GM03348 (cell line): ENCODE results near the gene CHMP3.
"Not testable (repeated sequence)": the region's sequence is repeated elsewhere in the genome, so short reads cannot be mapped to it uniquely, and the experiment has no call there.

ENCODE experiments used
- DNase-seq: peaks from one replicate; pipeline ENCODE4 v3.0.0; 2012; ENCODE audit warnings: low spot score

CHMP3 gene

GRCh38 chr2:86562922-86563649 lies at the start of gene CHMP3:
CHMP3 (minus strand) TSS chr2:86563443; CDS start chr2:86563348, 95 bp downstream.
- peak; percentile 100 for DNase-seq

DNA sequence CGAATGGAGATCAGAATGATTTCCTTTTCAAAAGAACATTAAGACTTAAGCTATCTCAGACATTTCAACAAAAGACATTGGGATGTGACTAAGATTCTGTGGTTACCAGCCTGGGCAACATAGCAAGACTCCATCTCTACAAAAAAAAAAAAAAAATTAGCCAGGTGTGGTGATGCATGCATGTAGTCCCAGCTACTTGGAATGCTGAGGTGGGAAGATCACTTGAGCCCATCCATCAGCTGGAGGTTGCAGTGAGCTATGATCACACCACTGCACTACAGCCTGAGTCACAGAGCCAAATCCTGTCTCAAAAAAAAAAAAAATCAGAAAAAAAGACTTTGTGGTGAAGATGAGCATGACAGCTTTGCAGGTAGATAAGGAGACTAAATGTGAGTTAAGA lies 47.6 kb upstream of the CHMP3 start:
- DNase-seq, result no peak

- no peak for DNase-seq
Measured at GRCh38 chr2:86608832-86609410, 45.7 kb upstream of the CHMP3 start.

DNA sequence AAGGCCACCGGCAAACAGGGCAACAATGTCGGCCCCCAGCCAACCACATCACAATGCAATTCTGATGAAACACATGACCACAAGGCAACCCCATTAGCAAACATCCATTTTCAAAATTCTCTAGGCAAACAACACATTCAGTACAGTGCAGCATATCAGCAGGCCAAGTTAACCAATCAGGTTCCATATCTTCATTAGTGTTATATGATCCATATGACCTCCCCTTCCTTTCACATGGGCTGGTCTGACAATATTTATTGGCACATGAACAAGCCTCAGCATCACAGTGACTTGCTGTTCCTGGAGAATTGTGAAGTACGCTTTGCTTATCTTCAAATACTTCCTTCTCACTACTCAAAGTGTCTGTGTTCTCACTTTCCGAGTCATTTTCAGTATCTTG lies 40.7 kb upstream of the CHMP3 start:
- DNase-seq, result no peak

DNA sequence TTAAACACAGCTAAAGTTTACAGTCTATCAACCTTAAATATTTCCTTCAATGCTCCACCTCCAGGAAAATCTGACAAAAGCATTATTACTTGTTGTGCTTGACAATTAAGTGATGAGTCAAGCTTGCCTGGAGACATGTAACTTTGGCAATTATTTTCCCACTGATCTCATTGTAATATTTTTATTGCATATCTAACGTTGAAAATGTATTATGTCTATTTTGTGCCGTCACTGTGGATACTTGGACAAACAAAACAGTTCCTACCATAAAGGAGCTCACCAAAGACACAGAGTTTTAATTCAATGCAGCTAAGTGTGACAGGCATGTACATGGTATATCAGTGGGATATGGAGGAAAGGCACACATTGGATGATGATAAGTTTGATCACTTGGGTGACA lies 35.7 kb upstream of the CHMP3 start:
- no peak for DNase-seq

- no peak for DNase-seq
Measured at GRCh38 chr2:86596118-86596517, 32.9 kb upstream of the CHMP3 start.

GRCh38 chr2:86593266-86593665 lies 30.0 kb upstream of the CHMP3 start:
- no peak for DNase-seq

DNA sequence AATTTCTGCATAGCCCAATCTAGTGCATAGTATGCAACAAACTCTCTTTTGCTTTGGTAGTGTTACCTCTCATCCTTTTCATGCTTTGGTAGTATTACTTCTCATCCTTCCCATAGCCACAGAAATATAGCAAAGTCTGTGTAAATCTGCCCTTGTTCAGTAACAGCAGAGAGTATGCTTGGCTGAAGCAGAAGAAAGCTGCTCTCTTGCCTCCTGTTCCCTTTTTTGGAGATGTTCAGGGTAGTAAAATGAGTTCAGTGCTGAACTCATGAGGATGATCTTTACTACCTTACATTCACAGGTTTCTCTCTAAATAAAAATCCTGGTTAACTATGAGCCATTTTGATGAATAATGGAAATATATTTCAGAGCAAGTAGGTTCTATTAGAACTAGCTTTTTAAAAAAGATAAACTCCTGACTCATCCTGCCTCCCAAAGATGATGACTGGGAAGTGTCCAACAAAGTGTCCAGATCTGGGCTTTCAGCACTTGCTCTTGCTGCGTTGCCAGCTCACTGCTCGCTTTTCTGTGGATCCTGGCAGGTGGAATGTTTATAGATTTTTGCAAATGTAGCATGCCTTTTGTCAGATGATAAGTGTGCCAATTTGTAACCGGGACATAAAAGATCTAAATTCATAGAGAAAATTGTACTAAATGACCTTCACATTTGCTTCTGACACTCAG lies 29.4 kb upstream of the CHMP3 start:
- DNase-seq, result no peak

DNA sequence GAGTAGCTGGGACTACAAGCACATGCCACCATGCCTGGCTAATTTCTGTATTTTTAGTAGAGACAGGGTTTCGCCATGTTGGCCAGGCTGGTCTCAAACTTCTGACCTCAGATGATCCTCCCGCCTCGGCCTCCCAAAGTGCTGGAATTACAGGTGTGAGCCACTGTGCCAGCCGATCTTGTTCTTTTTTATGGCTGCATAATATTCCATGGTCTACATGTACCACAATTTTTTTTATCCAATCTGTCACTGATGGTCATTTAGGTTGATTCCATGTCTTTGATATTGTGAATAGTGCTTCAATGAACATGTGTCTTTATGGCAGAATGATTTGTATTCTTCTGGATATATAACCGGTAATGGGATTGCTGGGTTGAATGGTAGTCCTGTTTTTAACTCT lies 26.5 kb upstream of the CHMP3 start:
- not testable (repeated sequence) for DNase-seq

- DNase-seq, result peak; percentile 8
Measured at GRCh38 chr2:86584151-86584913, 21.1 kb upstream of the CHMP3 start.

DNA sequence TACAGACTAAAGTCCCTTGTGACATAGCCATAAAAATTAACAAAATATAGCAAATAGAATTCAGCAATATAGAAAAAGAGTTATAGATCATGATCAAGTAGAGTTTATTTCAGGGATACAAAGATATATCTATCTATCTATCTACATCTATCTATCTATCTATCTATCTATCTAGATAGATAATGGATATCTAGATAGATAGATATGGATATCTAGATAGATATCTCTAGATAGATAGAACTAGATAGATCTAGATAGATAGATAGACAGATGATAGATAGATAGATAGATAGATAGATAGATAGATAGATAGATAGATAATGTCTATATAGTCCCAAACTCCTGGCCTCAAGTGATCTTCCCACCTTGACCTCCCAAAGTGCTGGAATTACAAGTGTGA lies 17.3 kb upstream of the CHMP3 start:
- DNase-seq, result no peak

DNA sequence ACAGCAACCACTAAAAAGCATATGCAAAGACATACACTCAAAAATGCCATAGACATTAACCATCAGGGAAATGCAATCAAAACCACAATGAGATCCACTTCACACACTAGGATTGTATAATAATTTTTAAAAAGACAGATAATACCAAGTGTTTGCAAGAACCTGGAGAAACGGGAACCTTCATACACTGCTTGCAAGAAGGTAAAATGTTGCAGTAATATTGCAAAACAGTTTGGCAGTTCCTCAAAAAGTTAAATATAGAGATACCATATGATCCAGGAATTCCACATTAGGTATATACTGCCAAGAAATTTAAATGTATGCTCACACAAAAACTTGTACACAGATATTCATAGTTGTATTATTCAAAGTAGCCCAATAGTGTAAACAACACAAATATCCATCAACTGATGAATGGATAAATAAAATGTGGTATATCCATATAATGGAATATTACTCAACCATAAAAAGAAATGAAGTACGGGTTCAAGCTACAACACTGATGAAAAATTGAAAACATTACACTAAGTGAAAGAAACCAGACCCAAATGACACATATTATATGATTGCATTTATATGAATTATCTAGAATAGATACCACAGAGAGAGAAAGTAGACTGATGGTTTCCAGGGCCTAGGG lies 14.7 kb upstream of the CHMP3 start:
- DNase-seq, result no peak

- no peak for DNase-seq
Measured at GRCh38 chr2:86570059-86570458, 6.8 kb upstream of the CHMP3 start.

GRCh38 chr2:86566821-86567190 lies 3.6 kb upstream of the CHMP3 start:
- no peak for DNase-seq

- no peak for DNase-seq
Measured at GRCh38 chr2:86566158-86566820, 3.0 kb upstream of the CHMP3 start.

DNA sequence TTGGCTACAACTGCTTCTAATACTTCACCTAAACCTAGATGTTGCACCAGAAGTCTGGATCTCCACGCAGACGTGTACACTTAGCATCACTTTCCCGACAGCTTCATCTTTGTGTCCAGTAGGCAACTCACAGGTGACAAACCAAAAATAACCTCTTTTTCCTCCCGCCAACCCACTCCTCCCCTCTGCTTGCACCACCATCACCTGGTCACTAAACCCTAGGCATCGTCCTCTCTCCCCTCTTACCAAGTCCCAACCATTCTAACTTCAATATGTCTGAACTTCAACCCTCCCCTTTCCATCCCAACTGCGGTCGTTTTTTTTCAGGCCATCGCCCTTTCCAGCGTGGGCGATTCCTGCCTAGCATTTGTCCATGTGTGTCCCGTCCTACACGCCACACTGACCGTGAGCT lies 413 bp upstream of the CHMP3 start:
- DNase-seq, result no peak

DNA sequence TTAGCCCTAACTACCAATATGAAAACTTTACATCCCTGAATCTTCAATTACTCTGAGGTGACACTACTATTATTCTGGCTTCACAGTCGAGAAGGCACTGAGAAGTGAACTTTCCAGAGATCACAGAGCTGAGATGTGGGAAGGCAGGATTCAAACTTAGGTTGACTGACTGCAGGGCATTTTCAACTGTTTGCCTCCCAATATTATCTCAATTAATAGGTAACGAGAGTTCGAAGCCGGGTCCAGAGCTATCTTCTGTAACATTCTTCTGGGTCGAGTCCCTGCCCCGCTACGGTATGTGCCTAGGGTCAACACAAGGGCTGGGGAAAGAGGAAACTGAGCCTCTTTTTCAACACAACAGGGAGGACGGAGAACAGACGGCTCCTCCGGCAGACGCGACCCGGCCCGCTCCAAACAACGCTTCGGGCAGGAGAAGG lies 740 bp downstream of the CHMP3 start:
- no peak for DNase-seq

GRCh38 chr2:86557836-86558235 lies 5.4 kb downstream of the CHMP3 start:
- no peak for DNase-seq

GRCh38 chr2:86556508-86556907 lies 6.7 kb downstream of the CHMP3 start:
- no peak for DNase-seq

DNA sequence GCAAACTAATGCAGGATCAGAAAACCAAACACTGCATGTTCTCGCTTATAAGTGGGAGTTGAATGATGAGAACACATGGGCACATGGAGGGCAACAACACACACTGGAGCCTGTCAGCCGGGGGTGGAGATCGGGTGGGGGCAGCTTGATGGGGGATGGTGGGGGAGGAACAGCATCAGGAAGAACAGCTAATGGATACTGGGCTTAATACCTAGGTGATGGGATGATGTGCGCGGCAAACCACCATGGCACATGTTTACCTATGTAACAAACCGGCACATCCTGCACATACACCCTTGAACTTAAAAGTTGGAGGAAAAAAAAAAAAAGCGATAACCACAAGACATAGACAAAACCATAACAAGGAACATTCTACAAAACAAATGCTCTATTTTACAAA lies 10.4 kb downstream of the CHMP3 start:
- DNase-seq, result no peak

DNA sequence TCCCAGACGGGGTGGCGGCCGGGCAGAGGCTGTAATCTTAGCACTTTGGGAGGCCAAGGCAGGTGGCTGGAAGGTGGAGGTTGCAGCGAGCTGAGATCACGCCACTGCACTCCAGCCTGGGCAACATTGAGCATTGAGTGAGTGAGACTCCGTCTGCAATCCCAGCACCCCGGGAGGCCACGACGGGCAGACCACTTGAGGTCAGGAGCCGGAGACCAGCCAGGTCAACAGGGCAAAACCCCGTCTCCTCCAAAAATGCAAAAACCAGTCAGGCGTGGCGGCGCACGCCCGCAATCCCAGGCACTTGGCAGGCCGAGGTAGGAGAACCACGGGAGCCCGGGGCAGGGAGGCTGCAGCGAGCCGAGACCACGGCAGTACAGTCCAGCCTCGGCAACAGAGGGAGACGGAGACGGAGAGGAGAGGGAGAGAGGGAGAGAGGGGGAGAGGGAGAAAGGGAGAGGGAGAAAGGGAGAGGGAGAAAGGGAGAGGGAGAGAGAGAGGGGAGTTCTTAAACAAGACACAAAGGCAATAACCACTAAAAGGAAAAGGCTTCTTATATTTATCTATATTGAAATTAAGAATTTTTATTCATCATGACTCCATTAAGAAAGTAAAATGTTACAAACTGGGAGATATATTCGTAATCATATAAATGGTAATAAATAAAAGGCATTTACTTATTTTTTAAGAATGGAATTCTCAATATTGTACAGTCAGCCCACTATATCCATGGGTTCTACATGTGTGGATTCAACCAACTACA lies 13.1 kb downstream of the CHMP3 start:
- not testable (repeated sequence) for DNase-seq
